Mesenteric fat pad (tissue), 1 donor: ENCODE data around the gene PLCB3. TPM values are rescaled to one million over a fixed set of nuclear protein-coding genes. Genes with fewer than 3 reads are reported as not detected.

Source experiments
- DNase-seq: peaks from one replicate; pipeline ENCODE4 v3.0.0-alpha.2; 2020; ENCODE audit warnings: low spot score
- long read RNA-seq: library from polyadenylated mRNA; unstranded; transcript quantifications from one replicate; pipeline ENCODE4 v2.0.0, GENCODE V29; 2020
- total RNA-seq: library from RNA; stranded (reverse); fragmentation: NEBNext Ultra II Directional; extraction: Animal tissue kit (Norgen Biotek cat#: 25700); gene quantifications from one replicate; pipeline ENCODE4 v1.2.1, GENCODE V29; 2021
- donor health status: DM: yes; HTN: yes; CAD: no.

PLCB3 gene
- total RNA-seq, result 25.8 TPM
- long read RNA-seq, partial matches to known transcripts, result 7 of 9 reads
- long read RNA-seq, other reads (novel, unspliced or antisense), result 2 of 9 reads

DNA sequence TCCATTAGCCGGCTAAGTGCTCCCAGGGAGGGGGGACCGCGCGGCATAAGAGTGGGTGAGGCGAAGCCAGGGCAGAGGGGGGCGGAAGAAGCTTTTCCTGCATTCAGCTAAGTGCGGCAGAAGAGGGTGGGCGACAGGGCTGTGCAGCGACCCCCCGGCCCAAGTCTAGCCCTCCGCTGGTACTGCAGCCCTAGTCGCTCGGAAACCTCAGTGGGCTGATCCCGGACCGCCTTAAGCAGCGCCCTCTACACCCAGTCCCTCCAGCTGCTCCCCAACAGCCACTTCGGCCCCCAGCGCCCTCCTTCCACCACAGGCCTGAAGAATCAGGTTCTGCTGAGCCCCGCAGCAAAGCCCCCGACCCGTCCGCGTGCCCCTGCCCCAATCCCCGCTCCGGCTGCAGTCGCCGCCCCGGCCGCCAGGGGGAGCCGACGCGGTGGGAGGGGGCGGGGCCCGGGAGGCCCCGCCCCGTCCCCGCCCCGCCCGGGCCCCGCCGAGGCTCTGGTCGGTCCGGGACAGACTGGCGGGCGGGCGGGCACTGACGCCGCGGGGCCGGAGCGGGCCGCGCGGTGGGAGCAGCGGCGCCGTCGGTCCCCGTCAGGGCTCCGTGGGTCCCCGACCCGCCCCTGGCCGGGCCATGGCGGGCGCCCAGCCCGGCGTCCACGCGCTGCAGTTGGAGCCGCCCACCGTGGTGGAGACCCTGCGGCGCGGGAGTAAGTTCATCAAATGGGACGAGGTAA is at the start of gene PLCB3:
Gene PLCB3, plus strand, starts transcription at position 515 of the 737 bp plus-strand sequence. Its CDS starts 120 bp downstream, at position 635.
- no peak for DNase-seq

DNA sequence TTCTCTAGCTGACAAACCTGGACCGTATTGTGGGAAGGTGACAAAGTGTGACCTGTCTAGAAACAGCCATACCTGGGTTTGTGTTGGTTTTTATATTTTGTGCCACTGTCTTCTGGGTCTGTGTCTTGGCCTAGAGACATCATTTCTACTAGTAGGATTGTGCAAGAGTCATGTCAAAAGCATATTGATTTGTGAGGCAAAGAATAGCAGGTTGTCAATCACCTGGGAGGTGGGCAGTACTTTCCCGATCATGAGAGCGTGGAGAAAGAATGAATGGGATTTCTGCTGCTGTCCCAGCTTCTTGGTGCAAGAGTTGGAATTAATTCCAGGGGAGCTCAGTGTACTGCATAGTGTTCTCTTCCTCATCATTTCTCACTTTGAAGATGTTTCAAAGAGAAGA is 49.8 kb upstream of the PLCB3 start:
- DNase-seq, result no peak

DNA sequence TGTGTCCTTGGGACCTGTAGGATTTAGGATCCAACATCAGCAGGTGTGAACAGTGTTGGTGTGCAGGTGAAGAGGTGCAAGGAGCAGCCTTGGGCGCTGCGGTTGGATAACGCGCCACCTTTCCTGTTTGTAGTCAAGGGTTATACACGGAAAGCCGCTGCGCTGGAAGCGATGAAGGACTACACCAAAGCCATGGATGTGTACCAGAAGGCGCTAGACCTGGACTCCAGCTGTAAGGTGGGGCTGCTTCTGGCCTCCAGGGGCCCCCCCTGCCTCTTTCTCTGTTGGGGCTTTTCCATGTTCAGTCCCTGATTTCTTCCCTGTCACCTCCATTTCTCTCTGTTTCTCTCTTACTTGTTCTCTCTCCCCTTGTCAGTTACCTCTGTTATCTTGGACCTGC is 48.3 kb upstream of the PLCB3 start:
- no peak for DNase-seq

DNA sequence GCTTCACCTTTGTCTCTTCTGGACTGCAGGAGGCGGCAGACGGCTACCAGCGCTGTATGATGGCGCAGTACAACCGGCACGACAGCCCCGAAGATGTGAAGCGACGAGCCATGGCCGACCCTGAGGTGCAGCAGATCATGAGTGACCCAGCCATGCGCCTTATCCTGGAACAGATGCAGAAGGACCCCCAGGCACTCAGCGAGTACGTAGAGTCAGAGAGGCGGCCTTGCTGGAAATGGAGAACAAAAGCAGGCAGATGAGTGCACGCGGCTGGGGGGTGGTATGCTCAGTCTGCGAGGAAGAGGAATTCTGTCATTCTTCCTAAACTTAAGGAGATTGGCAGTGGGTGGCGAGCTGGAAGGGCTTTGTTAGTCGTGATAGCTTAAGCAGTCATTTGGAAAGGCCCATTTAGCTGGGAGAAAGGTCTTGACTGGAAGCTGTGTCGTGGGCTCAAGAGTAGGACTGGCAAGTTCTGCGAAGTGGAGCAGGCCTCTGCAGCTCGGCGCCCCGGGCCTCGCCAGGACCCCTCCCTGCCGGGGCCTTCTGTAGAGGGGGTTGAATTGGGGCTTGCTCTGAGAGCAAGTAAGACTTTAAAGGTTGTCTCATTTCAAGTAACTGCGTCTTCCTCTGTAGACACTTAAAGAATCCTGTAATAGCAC is 47.8 kb upstream of the PLCB3 start:
- no peak for DNase-seq

DNA sequence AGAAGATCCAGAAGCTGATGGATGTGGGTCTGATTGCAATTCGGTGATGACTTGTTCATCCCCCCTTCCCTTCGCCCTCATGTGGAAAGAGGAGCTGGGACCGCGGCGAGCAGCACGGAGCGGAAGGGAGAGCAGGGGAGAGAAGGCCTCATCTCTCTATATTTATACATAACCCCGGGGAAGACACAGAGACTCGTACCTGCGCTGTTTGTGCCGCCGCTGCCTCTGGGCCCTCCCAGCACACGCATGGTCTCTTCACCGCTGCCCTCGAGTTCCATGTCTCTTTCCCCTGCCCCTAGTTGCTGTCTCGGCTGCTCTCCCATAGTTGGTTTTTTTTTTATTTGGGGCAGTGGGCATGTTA is 47.3 kb upstream of the PLCB3 start:
- DNase-seq, result no peak

DNA sequence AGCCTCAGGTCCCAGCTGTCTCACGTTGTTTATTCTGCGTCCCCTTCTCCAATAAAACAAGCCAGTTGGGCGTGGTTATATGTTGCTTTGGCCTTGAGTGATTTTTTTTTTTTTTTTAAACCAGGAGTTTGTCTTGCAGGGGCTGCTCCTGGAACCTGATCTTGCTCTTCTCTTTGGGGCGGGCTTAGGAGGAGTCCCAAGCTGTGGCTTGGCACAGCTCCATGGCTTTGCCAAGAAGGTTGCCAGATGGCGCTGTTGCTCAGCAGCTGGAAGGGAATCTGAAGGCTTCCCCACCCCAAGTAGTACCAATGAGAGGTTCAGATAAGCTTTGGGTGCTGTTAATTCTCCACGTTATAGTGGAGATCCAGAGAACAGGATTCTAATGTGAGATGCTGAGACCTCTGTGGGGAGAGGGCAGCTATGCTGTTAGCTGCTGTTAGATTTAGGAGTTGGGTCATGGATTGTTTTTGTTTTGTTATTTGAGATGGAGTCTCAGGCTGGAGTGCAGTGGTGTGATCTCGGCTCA is 46.8 kb upstream of the PLCB3 start:
- no peak for DNase-seq

DNA sequence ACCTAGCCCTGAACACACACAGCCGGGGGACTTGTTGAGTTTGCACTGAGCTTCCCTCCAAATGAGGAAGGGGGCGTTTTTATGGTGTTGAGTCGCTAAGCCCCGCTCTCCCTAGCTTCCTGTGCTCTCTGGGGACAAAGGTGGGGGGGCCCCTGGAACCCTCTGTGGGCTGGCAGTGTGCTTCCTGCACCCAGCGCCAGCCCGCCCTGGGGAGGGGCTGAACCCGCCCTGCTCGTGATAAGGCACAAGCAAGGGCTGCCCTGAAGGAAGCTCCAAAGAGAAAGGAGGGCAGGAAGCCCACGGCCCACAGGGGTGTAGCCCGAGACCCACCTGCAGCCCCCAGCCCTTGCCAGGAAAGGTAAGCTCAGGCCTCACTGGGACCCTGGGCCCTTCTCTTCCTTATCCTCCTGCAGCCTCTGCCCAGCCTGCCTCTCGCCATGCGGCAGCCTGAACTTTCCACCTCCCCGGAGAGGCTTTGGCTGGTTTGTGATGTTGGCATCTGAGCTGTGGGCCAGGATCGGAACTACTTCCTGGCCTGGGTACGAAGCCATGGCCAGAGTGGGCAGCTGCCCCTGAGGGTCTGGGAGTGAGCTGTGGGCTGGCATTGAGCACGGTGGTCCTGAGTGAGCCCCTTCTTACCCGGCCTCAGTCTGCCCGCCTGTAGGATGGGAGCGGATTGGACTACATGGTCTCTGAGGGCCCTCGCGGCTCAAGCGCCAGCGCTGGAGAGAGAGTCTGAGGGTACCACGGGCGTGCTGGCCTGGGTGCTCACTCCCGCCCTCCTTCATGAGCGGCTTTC is 44.7 kb upstream of the PLCB3 start, which contains the start of gene FERMT3:
Gene FERMT3, plus strand, starts transcription at position 265 of the 799 bp plus-strand sequence. CDS start 644 bp downstream, outside the sequence.
- no peak for DNase-seq

DNA sequence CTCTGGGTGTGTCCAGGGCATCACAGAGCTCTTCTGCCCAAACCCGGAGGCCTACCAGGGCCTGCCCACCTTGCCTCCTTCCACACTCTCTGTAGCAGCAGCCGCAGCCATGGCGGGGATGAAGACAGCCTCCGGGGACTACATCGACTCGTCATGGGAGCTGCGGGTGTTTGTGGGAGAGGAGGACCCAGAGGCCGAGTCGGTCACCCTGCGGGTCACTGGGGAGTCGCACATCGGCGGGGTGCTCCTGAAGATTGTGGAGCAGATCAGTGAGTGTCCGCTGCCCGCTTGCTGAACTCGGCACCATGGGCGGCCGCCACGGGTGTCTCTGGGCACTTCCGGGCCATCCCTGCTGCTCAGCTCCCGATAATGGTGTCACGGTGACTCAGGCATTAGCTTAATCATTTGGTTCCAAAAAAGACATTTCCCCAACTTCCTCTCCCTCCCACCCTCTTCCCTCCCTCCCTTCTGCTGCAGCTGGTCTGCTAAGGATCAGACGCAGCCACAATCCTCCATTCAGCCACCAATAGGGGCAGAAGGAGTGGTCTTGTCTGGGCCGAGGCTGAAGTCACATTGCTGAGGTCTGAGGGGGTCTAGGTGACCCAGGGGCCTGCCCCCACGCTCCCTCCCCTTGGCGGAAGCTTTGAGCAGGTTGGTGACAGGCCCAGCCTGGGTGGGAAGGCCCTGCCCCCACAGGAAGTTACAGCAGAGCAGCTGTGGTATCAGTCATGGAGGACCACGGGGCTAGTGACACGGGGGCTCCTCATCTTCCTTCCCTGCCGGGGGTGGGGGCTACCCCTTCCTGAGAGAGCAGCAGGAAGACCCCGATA is 43.9 kb upstream of the PLCB3 start:
- DNase-seq, result no peak

DNA sequence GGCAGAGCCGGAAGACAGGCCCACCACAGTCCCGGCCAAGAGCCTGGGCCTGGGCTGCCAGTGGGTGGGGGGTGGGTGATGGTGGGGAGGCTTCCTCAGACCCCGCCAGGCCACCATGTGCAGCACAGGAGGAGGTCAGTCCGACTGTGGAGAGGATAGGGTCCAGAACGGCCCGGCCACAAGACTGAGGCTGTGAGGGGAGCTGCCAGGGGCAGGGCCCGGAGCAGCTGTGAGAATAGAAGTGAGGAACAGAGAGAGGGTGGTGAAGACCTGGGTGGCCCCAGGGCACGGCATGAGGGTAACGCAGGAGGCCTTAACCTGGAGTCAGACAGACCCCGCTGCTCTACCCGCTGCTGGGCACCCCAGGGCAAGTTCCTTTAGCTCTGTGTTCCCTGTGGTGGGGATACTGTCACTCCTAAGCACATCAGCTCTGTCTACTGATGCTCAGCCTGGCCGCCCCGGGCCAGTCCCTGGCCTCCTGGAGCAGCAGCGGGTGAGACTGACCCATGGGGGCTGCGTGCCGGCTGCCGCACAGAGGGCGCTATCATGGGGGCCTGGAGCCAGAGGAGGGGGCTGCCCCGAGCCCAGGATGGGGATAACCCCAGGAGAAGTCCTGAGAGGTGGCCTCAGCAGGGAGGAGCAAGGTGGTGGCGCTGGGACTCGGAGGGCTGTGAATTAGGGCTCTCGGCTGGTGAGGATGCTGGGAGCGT is 43.1 kb upstream of the PLCB3 start:
- DNase-seq, result no peak

DNA sequence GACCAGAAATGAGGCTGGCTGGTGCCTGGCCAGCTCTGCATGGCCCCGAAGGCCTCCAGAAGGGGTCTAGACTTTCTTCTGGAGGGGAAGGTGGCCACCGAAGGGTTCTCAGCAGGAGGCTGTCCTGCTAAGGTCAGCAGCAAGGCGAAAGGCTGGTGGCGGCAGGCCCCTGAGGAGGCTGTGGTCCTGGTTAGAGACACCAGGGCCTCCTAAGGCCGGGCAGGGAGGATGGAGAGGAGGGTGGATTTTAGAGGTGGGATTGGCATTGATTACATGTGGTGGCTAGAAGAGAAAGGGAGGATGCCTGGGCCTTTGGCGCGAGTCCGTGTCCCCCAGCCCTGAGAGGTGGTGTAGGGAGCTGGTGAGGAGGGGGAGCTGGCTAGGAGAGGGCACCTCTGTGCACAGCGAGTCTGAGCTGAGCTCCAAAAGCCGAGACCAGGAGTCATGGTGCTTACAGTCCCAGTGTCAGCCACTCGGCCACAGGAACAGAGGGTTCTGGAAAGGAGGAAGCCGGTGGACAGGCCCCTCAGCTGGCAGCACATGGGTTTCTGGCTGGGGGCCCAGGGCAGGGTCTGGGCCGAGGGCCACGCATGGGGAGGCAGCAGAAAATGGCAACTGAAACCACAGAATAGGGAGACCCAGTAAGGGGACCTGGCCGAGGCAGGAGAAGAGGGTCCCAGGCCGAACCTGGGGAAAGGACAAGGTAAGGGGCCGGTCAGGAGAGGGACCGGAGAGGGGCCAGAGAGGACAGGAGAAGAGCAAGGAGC is 42.4 kb upstream of the PLCB3 start:
- DNase-seq, result no peak

DNA sequence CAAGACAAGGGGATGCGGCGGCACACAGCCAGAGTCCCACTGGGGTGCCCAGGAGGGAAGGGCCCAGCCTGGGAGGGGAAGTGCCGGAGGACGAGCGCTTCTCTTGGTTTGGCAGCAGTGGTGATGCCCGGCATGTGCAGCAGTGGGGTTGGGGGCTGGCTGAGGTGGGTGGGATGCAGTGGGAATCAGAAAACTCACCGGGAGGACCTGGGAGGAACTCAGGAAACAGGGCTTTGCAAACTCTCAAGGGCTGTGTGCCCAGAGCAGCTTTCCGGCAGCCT is 41.8 kb upstream of the PLCB3 start:
- no peak for DNase-seq

DNA sequence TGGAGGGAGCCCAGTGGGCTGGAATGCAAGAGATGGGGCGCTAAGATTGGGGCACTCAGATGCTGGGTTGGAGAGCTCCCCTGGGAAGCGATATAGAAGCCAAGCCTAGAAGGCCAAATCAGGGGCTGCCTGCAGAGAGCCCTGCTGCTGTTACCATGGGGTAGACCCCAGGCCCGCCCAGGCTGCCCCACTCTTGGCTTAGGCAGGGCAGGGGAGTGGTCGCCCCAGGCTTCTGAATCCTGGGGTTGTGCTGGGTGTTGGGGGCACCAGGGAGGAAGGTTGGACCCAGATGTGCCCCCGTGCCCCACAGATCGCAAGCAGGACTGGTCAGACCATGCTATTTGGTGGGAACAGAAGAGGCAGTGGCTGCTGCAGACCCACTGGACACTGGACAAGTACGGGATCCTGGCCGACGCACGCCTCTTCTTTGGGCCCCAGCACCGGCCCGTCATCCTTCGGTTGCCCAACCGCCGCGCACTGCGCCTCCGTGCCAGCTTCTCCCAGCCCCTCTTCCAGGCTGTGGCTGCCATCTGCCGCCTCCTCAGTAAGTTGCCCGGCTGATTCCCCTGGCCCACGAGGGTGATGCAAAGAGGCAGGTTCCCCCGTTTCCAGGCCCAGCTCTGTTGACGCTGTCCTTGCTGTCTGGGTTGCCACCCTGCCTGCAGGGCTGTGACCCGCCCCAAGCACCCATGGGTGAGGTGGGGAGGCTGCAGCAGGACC is 40.9 kb upstream of the PLCB3 start:
- DNase-seq, result no peak

DNA sequence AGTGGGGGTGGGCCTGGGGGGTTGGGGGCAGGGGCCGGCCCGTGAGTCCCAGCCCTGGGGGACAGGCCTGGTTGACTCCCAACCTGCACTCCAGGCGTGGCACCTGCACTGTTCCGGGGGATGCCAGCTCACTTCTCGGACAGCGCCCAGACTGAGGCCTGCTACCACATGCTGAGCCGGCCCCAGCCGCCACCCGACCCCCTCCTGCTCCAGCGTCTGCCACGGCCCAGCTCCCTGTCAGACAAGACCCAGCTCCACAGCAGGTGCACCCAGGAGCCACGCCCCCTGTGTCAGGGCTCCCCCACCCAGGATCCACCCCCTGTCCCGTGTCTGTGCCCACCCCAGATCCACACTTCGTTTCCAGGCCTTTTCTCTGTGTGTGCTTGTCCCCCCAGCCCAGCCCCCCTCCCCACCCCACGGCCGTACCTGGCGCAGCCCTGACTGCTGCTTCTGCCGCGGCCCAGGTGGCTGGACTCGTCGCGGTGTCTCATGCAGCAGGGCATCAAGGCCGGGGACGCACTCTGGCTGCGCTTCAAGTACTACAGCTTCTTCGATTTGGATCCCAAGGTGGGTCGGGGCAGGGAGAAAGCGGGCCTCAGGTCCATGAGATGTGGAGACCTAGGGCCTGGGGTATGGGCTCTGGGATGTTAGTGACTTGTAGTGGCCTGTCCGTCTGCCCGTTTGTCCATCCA is 40.0 kb upstream of the PLCB3 start:
- no peak for DNase-seq

DNA sequence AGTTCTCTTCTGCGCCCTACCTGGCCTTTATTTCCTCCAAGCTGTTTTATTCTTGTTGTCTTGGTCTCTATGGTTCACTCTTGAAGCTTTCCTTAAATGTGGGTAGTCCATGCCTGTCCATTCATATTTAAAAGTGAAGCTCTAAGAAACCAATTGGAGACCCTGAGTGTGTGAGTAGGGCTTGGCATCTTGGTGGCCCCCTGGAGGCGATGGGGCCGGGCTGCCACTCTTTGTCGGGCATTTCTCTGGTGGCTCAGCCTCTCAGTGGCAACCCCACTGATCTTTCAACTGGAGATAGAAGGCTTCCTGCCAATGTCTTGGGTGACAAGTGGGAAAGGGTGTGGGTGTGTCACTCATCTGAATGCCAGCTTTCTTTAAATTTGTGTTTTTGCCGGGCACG is 34.5 kb upstream of the PLCB3 start:
- DNase-seq, result no peak

DNA sequence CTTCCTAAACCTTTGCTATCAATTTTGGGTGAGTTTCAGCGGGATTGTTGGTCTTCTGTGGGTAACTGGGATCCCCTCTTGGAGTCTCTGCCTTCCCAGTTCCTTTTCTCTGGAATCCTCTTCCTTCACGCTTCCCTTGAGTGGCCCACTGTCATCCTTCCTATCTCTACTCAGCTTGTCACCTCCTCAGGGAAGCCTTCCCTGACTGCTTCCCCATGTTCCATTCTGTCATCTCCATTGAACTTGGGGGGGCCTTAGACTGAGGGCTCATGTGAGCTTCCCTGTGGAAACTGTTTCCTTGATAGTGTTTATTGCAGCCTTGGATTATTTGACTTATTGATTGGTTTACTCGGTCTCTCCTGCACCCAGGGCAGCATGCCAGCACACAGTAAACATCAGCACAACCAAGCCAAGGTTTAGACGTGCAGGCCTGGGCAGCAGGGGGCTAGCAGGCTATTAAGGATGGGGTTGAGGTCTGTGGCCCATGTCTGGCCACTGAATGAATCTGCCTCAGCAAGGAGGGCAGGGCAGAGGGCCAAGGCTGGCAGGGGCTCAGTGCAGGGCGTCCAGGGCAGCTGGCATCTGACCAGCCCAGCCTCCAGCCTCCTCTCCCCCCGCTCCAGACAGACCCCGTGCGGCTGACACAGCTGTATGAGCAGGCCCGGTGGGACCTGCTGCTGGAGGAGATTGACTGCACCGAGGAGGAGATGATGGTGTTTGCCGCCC is 32.5 kb upstream of the PLCB3 start:
- DNase-seq, result no peak

DNA sequence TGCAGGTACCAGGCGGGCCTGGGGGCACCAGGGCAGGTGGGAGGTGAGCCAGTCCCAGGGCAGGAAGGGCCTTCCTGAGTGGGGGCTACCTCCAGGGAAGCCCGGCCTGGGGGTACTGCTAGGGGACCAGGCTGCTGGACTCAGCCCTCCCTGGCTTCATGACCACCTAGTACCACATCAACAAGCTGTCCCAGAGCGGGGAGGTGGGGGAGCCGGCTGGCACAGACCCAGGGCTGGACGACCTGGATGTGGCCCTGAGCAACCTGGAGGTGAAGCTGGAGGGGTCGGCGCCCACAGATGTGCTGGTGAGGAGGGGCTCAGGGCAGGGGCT is 32.0 kb upstream of the PLCB3 start:
- no peak for DNase-seq

DNA sequence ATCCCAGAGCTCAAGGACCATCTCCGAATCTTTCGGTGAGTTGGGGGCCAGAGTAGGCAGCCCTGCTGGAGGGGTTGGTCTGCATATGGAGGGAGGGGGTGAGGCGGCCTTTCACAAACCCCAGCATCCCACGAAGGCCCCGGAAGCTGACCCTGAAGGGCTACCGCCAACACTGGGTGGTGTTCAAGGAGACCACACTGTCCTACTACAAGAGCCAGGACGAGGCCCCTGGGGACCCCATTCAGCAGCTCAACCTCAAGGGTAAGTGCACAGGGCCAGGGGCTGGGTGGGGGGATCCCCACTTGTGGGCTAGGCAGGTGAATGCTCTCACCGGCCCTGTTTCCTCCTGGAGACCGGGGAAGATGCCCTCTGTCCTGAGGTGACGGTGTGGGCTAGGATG is 31.6 kb upstream of the PLCB3 start:
- no peak for DNase-seq

DNA sequence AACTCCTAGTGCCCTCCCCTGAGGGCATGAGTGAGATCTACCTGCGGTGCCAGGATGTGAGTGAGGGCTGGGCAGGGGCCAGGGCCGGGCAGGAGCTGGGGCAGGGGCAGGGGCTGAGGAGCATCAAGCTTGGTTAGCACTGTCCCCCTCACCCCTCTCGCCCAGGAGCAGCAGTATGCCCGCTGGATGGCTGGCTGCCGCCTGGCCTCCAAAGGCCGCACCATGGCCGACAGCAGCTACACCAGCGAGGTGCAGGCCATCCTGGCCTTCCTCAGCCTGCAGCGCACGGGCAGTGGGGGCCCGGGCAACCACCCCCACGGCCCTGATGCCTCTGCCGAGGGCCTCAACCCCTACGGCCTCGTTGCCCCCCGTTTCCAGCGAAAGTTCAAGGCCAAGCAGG is 31.1 kb upstream of the PLCB3 start:
- no peak for DNase-seq
